Right ventricle myocardium superior (tissue), 1 donor: Measurements from ENCODE around the gene SPG7. TPM values are rescaled to one million over a fixed set of nuclear protein-coding genes. Genes with fewer than 3 reads are reported as not detected.
"Not testable (repeated sequence)": the region's sequence is repeated elsewhere in the genome, so short reads cannot be mapped to it uniquely, and the experiment has no call there.

ENCODE experiments used
- ATAC-seq: fragments of 200-7000 bp; cut with Tn5 transposase; one replicate; pipeline ENCODE4 v1.9.1; 2020; ENCODE audit warnings: mild to moderate bottlenecking; ENCODE audit not compliant: poor library complexity
- DNase-seq: peaks from one replicate; pipeline ENCODE4 v3.0.0-alpha.2; 2020
- intact Hi-C: fragments of 100-400 bp; cut with DNase I; formaldehyde crosslinking; loops from one replicate; pipeline ENCODE4 v1.11.2; 2022
- total RNA-seq: library from RNA; stranded (reverse); fragmentation: NEBNext Ultra II Directional; extraction: Animal tissue kit (Norgen Biotek cat#: 25700); gene quantifications from one replicate; pipeline ENCODE4 v1.2.1, GENCODE V29; 2021
- donor health status: DM: no; HTN: yes; CAD: no; lungs with severe emphysema.

SPG7 gene
- total RNA-seq, 1 donor from 2014 or later: 108 TPM

- DNase-seq (no peak), ATAC-seq (no peak)
- intact Hi-C loops: no loop called here
Observed at GRCh38 chr16:89569506-89570341, 61.5 kb downstream of the SPG7 start.

DNA sequence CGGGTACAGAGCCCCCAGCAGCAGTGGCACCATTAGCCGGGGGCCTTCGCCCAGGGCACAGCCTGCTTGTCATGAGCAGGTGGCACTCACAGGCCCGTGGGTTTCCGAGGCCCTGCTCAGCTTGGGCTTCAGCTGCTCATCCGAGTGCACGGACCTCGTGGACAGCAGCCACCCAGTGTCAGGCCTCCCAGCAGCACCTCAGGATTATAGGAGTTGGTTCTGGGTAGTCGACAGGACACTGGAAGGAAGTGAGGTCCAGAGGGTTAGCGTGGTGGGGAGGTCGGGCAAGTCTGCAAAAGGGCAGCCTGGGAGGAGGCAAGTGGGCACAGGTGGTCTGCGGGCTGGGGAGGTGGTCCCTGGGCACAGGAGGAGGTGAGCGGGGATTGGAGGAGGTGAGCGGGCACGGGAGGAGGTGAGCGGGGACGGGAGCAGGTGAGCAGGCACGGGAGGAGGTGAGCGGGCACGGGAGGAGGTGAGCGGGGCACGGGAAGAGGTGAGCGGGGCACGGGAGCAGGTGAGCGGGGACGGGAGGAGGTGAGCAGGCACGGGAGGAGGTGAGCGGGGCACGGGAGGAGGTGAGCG is 62.2 kb downstream of the SPG7 start:
- intact Hi-C loops: no loop called here
- DNase-seq: no peak
- ATAC-seq: no peak

DNA sequence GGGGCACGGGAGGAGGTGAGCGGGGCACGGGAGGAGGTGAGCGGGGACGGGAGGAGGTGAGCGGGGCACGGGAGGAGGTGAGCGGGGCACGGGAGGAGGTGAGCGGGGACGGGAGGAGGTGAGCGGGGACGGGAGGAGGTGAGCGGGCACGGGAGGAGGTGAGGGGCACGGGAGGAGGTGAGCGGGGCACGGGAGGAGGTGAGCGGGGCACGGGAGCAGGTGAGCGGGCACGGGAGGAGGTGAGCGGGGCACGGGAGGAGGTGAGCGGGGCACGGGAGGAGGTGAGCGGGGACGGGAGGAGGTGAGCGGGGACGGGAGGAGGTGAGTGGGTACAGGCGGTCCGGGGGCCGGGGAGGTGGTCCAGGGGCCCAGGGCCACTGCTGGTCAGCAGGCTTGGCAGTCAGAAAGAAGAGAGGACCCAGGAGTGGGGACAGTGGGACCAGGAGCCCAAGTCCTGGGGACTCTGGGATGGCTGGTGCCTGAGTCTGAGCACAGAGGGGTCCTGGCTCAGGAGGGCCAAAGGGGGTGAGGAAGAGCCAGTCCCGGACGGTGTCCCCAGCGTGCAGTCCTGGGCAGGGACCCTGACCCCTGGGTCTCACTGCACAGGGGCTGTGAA is 62.9 kb downstream of the SPG7 start:
- ATAC-seq, intact Hi-C loops, DNase-seq: not testable (repeated sequence)

DNA sequence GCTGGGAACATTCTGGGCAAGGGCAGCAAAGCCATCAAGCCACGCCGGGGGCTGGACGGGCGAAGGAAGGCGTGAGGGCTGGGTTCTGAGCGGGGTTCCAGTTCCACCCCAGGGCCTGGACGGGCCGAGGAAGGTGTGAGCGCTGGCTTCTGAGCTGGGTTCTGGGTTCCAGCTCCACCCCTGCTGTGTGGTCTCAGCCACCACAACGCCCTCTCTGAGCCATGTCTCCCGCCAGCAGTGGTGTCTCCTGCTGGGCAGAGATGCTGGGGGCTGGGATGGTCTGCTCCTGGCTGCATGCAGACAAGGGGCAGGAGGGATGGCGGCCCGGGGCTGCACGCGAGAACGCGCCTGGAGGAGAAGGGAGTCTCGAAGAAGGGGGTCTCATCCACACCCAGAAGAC is 63.4 kb downstream of the SPG7 start:
- ATAC-seq: no peak
- DNase-seq: no peak
- intact Hi-C loops: no loop called here

GRCh38 chr16:89572073-89572484 is 63.9 kb downstream of the SPG7 start:
- intact Hi-C loops: no loop called here
- no peak for ATAC-seq
- no peak for DNase-seq

DNA sequence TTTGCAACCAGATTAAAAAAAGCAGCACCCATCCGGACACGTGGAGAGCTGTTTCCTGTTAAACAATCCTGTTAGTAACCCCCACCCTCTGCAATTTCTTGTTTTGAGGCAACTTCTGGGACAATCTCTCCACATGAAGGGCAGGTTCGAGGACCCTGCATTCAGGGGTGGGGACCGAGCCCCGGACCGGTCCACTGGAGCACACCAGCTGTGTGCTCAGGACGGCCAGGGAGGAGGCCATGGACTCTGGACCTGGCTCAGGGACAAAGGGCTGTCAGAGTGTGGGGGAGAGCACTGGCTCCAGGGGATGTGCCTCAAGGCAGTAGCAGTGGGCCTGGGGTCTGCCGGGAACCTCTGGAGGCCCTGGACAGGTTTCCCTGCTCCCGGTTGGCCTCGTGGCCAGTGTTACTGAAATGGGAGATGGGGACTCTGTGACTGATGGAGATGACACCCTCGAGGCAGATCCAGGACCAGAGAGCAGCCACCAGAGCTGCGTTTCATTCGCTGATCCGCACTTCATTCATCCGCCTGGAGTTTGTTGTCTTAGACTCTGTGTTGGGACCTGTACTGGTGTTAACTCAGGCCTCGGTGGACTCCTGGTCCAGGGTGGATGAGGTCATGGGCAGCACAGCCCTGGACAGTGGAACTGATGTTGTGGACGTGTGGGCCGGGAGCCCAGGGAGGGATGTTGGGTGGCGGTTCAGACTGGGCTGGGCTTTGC is 64.4 kb downstream of the SPG7 start:
- DNase-seq: no peak
- no peak for ATAC-seq
- intact Hi-C loops: no loop called here

GRCh38 chr16:89573826-89574680 is 65.8 kb downstream of the SPG7 start:
- ATAC-seq: no peak
- DNase-seq: no peak
- intact Hi-C loops: no loop called here

DNA sequence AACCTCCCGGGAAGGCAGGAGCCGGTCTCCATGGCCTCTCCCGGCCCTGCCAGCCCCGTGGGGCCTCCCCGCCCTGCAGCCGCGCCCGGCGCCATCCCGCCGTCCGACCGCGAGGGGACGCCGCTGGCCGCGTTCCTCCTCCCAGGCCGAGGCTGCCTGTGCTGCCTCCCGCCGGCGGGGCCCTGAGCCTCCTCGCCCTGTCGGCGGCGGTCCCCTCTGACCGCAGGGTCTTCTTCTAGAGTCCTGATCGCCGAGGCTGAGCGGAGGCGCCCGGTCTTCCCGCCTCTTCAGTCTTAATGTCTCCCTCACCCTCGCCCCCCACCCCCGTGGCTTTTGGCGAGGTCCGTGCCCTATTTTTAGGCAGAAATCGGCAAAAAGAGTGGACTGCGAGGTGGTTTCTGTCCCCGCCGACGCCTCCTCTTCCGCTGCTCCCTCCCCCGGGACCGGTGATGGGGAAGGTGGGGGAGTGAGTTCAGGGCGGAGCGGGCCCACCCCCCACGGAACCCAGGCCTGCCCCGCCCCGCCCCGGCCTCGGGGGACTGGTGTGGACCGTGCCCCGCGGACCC is 66.6 kb downstream of the SPG7 start:
- DNase-seq: peak; percentile 70

GRCh38 chr16:89575247-89576152 is 67.3 kb downstream of the SPG7 start, which contains the start of gene CPNE7:
Gene CPNE7 (plus strand): TSS chr16:89575758. CDS start chr16:89575898, 140 bp downstream.
- peak; percentile 17 for ATAC-seq
- no peak for DNase-seq
- intact Hi-C loops: no loop called here

More for the DNA sequence above, 66.6 kb downstream of the SPG7 start:
- peak; percentile 77 for ATAC-seq
- intact Hi-C loops: no loop called here

- intact Hi-C loops: no loop called here
- DNase-seq (no peak), ATAC-seq (no peak)
Observed at GRCh38 chr16:89576153-89577054, 68.2 kb downstream of the SPG7 start.

GRCh38 chr16:89577055-89577759 is 69.0 kb downstream of the SPG7 start:
- ATAC-seq: no peak
- intact Hi-C loops: no loop called here
- DNase-seq: no peak

DNA sequence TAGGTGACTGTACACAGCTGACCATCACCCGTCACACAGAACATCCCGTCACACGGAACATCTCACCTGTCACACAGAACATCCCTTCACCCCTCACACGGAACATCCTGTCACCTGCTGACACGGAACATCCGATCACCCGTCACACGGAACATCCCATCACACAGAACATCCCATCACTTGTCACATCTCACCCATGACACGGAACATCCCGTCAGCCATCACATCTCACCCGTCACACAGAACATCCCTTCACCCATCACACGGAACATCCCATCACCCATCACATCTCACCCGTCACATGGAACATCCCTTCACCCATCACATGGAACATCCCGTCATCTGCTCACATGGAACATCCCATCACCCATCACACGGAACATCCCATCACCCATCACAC is 71.1 kb downstream of the SPG7 start:
- intact Hi-C loops: no loop called here
- DNase-seq (no peak), ATAC-seq (no peak)

GRCh38 chr16:89581045-89581695 is 73.0 kb downstream of the SPG7 start:
- intact Hi-C loops: no loop called here
- DNase-seq: no peak

GRCh38 chr16:89581861-89582563 is 73.8 kb downstream of the SPG7 start:
- intact Hi-C loops: no loop called here
- ATAC-seq: no peak
- no peak for DNase-seq

More at GRCh38 chr16:89581045-89581695, 73.0 kb downstream of the SPG7 start:
- no peak for ATAC-seq
